HuH-7 (cell line): Measurements from ENCODE around the gene ZDHHC3.
"Not testable (repeated sequence)": the region's sequence is repeated elsewhere in the genome, so short reads cannot be mapped to it uniquely, and the experiment has no call there.

Experiments
- DNase-seq: peaks from one replicate; pipeline ENCODE4 v3.0.0; 2011; ENCODE audit warnings: low spot score

Gene ZDHHC3

GRCh38 chr3:44995142-44995770 lies 19.3 kb upstream of the ZDHHC3 start:
- peak; percentile 66 for DNase-seq

DNA sequence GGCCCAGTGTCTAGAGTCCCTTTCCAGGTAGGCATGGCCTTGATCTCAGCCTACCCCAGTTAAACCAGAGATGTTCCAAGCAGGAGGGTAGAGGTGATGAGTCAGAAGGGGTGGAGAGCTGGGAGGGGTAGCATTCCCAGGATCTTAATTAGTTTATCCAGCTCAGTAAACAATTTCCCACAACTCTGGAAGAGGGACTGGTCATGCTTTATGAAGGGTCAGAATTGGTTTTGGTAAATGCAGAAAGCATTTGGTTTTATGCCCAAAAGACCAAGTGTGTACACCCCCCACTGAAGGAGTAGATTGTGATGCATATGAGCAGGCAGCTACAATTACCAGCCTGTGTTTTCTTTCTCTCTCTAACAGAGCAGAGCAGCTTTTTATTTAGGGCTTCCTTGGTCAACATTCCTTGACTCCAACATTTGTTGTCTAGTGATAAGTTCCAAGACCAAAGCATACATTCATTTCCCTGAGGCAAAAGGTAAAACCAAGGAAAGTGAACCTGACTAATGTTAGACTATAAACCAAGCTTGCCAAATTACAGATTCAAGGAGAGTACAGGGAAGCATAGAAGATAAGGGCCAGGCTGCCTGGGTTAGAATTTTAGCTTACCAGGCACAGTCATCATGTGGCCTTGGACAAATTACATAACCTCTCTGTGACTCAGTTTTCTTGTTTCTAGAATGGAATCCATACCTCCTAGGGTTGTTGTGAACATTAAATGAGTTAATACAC lies 17.7 kb upstream of the ZDHHC3 start:
- no peak for DNase-seq

GRCh38 chr3:44992555-44993470 lies 16.8 kb upstream of the ZDHHC3 start:
- peak; percentile 70 for DNase-seq

DNA sequence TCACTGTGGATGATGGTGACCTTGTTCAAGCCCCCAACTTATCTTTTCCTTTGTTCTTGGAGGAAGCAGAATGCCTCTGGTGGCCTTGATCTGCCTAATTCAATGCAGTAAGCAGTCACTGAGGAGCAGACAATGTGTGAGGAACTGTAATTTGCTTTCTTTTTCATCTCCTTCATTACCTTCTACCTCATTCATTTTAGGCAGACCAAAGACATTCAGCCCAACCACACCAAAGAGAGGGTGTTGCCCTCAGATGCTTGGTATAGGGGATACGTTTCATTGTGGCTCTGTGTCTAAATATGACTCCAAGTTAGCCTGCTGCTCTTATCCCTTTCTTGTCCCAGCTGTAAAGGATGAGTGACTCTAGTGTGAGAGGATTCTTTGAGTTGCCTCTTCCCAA lies 15.4 kb upstream of the ZDHHC3 start:
- no peak for DNase-seq

DNA sequence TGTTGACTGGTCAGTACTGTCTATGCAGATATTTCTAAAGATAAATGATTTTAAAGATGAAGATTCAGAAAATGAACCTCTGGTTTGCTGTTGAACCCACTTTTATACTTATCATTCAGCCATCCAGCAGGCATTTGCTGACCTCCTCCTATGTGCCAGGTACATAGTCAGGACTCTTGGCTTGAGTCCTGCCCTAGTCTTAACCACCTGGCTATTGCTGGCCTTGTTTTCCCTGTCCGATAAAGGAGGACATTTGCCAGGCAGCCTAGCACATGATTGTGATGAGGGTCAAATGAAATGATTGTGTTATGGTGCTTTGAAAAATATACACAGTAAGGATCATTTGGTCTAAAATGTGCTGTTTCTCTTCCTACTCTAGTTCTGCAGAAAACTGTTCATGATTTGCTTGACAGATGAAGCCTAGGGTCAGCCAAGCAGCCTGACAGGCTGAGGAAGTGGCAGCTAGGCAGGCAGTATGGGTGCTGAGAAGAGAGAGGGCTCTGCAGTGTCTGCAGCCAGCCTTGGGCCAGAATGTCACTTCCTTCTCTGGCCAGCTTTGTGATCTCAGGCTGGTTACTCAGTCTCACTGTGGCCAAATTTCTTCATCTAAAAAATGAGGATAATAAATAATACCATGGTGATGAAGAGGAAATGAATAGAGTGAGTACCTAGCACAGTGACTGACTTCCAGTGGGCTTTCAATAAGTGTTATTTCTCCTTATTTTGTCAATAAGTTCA lies 13.8 kb upstream of the ZDHHC3 start:
- DNase-seq = no peak

GRCh38 chr3:44989141-44989540 lies 13.2 kb upstream of the ZDHHC3 start:
- no peak for DNase-seq

GRCh38 chr3:44988073-44988472 lies 12.1 kb upstream of the ZDHHC3 start:
- DNase-seq = peak; percentile 46

- no peak for DNase-seq
Measured at GRCh38 chr3:44987332-44987731, 11.4 kb upstream of the ZDHHC3 start.

GRCh38 chr3:44986330-44986729 lies 10.4 kb upstream of the ZDHHC3 start:
- not testable (repeated sequence) for DNase-seq

DNA sequence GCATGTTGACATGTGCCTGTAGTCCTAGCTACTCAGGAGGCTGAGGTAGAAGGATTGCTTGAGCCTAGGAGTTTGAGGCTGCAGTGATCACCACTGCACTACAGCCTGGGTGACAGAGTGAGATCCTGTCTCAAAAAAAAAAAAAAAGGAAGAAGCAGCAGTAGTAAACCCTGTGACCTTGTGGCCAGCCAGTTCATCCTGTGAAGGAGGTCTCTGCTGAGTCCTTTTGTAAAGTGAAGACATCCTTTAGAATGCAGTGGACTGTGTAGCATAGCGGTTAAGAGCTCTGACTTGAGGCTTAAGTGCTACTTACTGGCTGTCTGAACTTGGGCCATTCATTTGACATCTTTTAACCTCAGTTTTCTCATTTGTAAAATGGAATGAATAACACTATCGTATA lies 8.4 kb upstream of the ZDHHC3 start:
- DNase-seq = no peak

DNA sequence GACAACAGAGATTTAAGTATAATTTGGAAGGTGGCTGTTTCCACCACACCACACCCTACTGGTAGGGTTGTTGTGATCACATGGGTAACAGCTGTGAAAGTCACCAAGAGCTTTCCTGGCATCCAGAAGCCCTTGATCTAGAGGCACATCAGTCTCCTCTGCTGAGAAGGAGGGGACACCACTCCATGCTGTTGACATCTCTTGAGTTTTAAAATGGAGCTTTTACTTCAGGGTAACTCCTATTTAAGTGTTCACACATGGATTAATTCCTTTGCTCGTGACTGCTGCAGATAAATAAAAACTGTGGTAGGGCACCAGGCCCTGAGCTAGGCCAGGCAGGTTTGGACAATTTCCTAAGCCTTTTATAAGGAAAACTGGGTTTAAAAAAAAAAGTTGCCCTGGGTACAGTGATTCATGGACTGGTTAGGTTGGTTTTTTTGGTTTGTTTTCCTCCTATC lies 7.5 kb upstream of the ZDHHC3 start:
- no peak for DNase-seq

DNA sequence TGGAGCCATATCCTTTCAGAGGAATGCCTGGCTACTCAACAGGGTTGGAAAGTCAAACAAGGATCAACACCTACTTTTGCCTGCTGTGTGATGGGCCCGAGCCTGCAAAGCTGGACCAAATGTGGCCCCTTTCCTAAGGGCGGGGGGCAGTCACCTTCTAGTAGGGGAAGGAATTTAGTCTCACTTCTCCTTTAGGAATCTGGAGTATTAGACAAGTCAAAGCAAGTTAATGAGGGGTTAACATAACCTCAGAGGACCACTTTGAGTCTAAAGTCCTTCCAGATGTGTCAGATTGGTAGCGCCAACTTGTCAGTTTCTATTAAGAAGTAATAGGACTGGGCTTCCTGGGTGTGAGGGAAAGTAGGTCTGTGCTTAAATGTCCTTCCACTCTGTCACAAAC lies 6.8 kb upstream of the ZDHHC3 start:
- DNase-seq = no peak

- DNase-seq = no peak
Measured at GRCh38 chr3:44981751-44982150, 5.8 kb upstream of the ZDHHC3 start.

DNA sequence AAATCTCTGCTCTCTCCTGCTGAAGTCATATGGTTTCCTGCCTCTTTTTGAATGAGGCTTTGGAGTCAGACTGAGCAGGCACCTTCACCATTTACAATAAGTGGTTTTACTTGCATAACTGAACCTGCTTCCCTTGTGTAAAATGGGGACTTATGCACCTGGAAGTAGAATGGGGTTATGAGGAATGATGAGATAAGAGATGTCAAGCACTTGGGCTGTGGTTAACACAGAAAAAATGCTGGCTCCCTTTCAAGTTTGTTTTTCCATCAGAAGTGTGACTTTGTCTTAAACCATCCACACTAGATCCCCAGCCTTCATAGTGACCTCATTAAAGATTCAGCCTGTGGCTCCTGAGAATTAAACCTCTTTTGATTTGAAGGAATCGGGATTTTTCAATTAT lies 5.2 kb upstream of the ZDHHC3 start:
- DNase-seq = no peak

GRCh38 chr3:44974416-44974815 lies 1.6 kb downstream of the ZDHHC3 start:
- no peak for DNase-seq

DNA sequence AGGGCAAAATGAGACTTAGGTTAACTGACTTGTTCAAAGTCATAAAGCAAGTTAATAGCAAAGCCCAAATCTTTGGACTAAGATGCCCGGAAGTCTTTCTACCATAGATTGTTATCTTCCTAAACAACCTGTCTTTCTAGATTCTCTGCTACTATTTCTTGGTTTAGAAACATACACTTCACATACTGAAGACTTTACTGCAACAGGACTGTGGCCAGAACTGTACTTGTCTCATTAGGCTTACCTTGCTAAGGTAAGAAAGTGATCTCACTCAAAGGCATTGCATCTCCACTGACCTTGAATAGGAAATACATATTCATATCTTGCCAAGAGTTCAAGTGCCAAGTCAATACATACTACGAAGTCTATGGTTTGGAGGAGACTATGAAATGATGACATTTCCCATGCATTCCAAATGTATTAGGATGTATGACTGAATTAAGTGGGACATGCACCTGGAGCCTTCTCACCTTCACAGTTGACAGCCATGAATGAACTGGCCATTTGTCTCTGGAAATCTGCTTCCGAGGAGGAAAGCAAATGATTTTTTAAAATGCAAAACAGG lies 5.0 kb downstream of the ZDHHC3 start:
- DNase-seq = no peak

DNA sequence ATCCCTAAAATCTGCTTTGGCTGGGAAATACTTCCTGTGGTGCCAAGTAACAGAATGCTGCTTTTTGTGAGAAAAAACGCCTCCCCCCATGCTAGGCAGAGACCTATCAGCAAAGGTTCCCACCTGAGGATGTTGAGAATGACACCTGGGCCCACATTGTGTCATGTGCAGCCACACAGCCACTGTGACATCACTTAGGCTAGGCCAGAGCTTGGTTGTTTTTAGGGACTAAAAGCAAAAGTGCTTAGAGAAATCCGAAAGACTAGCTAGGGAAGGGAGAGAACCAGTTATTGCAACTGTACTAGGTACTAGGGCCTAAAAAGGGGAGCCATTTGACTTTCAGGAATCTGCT lies 6.2 kb downstream of the ZDHHC3 start:
- DNase-seq = no peak

DNA sequence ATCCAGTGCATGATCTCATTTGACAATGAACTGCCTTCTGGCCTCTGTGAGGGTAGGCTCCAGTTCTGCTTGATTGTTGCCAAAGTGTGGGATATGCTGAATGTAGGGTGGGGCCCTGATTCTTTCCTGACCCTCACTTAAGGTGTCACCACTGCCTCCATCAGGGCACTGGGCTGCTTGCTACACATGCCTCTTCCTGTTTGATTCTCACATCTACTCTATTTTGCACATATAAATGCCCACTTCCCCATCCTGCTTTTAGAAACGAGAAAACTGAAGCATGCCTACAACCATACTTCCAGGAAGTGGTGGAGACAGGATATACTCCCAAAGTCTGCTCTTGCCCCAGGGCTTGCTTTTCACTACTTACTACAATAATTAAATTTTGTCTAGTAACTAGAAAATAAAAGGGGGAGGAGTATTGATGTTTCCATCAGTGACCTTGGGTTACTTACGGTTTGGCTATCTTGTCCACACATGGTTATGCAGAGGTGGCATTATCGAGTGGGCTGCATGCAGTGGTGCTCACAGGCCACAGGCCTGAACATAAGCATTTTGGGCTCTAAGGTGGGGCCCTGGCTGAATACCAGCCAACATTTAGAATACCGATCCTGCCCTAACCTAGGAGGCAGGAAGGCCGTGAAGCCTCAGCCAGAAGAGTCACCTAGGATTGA lies 6.7 kb downstream of the ZDHHC3 start:
- DNase-seq = no peak

- DNase-seq = no peak
Measured at GRCh38 chr3:44968447-44968858, 7.5 kb downstream of the ZDHHC3 start.

GRCh38 chr3:44966795-44967278 lies 9.1 kb downstream of the ZDHHC3 start:
- no peak for DNase-seq

GRCh38 chr3:44965165-44965564 lies 10.8 kb downstream of the ZDHHC3 start:
- no peak for DNase-seq
